NCI-H2227 treated with DMSO at 0.1 percent for 48 hours (cell line): ENCODE measurements around the gene GTF2F2.

Experiments used
- DNase-seq: peaks from one replicate; lab custom pipeline; 2025; lab: John Stamatoyannopoulos, UW

Gene GTF2F2

GRCh38 chr13:45119991-45120864, at the start of gene GTF2F2:
TSS of gene GTF2F2 (plus strand) at chr13:45120510. CDS start at chr13:45120656, 146 bp downstream.
- DNase-seq, result peak; percentile 67

- DNase-seq, result no peak
These were observed 46.5 kb upstream of the GTF2F2 start for GRCh38 chr13:45073809-45074208.

GRCh38 chr13:45074721-45075120, 45.6 kb upstream of the GTF2F2 start:
- DNase-seq, result no peak

GRCh38 chr13:45078003-45078402, 42.3 kb upstream of the GTF2F2 start:
- no peak for DNase-seq

- DNase-seq, result no peak
These were observed 37.3 kb upstream of the GTF2F2 start for GRCh38 chr13:45082964-45083363.

- no peak for DNase-seq
These were observed 35.8 kb upstream of the GTF2F2 start for GRCh38 chr13:45084515-45084914.

- no peak for DNase-seq
These were observed 33.8 kb upstream of the GTF2F2 start for GRCh38 chr13:45086484-45086883.

- no peak for DNase-seq
These were observed 27.6 kb upstream of the GTF2F2 start for GRCh38 chr13:45092663-45093062.

- DNase-seq, result no peak
These were observed 19.6 kb upstream of the GTF2F2 start for GRCh38 chr13:45100573-45101262.

- DNase-seq, result no peak
These were observed 18.8 kb upstream of the GTF2F2 start for GRCh38 chr13:45101327-45102018.

GRCh38 chr13:45102136-45102507, 18.2 kb upstream of the GTF2F2 start:
- DNase-seq, result no peak

GRCh38 chr13:45103449-45103848, 16.9 kb upstream of the GTF2F2 start:
- no peak for DNase-seq

- DNase-seq, result no peak
These were observed 16.0 kb upstream of the GTF2F2 start for GRCh38 chr13:45104261-45104660.

GRCh38 chr13:45105895-45106294, 14.4 kb upstream of the GTF2F2 start:
- no peak for DNase-seq

GRCh38 chr13:45107539-45107938, 12.8 kb upstream of the GTF2F2 start:
- no peak for DNase-seq

- DNase-seq, result no peak
These were observed 11.6 kb upstream of the GTF2F2 start for GRCh38 chr13:45108716-45109101.

GRCh38 chr13:45109102-45109720, 11.1 kb upstream of the GTF2F2 start:
- DNase-seq, result no peak

- DNase-seq, result no peak
These were observed 6.8 kb upstream of the GTF2F2 start for GRCh38 chr13:45113233-45114224.

GRCh38 chr13:45119469-45119990, 780 bp upstream of the GTF2F2 start:
- no peak for DNase-seq

- no peak for DNase-seq
These were observed 889 bp downstream of the GTF2F2 start for GRCh38 chr13:45120967-45121831.
